ENCODE data around the gene COPS3.

COPS3 gene

GRCh38 chr17:17237026-17237799 is 43.8 kb downstream of the COPS3 start, which contains the start of gene FLCN:
Gene FLCN, minus strand, starts transcription at chr17:17237168. Its CDS starts 9,031 bp downstream, at chr17:17228137.
- peak; percentile 87 for DNase-seq

- no peak for DNase-seq
These were observed 44.6 kb downstream of the COPS3 start for GRCh38 chr17:17236295-17237025.

DNA sequence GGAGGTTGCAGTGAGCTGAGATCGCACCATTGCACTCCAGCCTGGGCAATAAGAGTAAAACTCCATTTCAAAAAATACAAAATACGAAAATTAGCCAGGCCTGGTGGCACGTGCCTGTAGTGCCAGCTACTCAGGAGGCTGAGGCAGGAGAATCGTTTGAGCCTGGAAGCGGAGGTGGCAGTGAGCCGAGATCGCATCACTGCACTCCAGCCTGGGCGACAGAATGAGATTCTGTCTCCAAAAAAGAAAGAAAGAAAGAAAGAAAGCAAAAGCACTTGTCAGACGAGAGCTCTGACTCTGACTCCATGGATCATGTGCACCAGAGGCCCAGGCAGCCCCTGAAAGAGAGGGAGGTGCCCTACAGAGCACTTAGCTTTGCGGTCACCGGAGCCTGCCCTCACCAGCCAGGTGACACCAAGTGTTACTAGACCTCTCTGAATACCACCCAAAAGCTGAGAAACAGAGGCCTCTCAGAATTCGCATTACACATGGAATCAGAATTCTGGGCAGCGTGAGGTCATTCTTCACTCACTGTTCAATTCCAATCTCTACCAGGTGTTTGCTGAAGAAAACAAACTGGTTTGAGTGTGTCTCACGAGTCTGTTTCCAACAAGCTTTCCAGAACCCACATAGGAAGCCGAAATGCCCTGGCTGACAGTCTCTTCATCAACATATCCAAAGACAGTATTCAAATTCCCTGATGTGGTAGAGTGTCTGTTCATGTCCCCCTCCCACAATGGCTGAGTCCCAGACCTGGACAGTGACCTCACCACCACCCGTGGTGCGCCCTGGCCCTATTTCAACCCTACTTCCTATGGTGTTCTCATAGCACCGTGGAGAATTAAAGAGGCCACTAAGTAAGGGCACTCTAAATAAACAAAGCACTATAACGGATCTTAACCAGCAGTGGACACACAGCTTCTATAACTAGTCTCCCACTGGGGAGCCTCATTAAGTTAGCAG is 45.6 kb downstream of the COPS3 start:
- DNase-seq: no peak

DNA sequence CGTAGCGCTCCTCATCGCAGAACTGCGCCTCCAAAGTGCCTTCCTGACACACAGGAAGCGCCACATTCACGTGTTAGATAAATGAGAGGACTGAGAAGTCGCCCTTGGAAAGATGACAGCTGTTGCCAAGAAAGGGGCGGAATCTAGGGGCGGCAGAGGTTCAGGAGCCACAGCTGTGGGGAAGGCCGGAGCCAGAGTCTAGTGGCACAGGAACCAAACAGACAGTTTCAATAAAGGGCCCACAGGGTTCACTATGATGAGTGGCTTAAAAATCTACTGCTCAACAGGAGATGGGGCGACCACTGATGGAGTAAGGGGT is 48.8 kb downstream of the COPS3 start:
- no peak for DNase-seq

DNA sequence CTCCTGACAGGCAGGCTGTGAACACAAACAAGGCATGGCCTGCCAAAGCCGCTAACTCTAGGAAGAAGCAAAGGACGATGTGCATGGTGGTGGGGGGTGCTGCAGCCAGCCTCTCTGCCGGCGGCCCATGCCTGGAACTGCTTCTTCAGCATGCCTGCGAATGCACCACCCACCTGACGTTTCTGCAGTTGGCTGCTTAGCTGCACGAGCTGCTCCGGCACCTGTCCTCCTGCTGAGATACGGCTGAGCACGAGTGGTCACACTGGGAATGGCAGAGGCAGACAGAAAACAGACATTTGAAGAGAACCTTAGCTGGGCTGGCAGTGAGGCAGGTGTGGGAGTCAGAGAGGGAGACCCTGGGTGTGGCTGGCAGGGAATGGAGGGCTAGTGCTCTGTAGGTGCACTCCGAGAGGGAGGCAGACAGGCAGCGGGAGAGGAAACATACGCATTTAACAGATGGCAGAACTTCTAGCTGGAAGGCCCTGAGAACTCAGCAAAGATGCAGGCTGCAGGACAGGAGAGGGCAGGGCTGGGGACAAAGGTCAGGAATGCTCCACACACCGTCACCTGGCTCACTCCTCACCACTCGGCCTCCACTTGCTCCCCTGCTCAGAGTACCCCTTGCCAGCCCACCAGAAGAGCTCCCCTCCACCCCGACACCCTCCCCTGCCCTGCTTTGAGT is 49.3 kb downstream of the COPS3 start:
- no peak for DNase-seq

- DNase-seq: no peak
These were observed 51.3 kb downstream of the COPS3 start for GRCh38 chr17:17229416-17230384.

DNA sequence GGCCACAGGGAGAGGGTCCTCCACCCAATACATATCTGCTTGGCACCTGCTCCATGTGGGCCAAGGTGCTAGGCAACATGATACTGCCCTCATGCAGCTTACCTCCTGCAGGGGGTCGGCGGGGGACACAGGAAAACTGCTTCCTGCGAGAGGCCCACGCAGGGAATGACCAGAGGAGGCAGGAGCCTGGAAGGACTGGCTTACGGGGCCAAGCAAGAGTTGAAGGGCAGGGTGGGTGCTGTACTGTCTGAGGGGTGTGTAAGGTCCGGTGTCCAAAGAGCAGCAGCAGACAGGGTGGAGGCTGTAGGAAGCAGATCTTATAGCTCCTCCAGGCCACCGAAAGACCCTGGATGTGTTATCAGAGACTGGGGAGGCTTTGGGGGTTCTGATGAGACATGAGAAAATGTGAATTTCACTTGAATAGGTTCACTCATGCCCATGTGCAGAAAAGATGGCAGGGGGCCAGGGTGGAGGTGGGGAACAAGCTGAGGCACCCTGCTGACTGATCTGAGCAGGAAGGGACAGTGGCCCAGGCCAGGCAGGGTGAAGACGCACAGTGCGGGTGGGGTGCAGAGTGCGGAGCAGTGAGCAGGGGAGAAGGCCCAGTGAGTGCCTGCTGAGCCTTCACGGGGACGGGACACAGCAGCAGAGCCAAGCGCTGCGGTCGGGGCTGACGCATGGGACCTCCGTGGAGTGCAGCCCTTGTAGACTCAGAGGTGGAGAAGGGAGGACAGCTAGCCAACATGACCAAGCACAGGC is 52.3 kb downstream of the COPS3 start:
- DNase-seq: no peak

DNA sequence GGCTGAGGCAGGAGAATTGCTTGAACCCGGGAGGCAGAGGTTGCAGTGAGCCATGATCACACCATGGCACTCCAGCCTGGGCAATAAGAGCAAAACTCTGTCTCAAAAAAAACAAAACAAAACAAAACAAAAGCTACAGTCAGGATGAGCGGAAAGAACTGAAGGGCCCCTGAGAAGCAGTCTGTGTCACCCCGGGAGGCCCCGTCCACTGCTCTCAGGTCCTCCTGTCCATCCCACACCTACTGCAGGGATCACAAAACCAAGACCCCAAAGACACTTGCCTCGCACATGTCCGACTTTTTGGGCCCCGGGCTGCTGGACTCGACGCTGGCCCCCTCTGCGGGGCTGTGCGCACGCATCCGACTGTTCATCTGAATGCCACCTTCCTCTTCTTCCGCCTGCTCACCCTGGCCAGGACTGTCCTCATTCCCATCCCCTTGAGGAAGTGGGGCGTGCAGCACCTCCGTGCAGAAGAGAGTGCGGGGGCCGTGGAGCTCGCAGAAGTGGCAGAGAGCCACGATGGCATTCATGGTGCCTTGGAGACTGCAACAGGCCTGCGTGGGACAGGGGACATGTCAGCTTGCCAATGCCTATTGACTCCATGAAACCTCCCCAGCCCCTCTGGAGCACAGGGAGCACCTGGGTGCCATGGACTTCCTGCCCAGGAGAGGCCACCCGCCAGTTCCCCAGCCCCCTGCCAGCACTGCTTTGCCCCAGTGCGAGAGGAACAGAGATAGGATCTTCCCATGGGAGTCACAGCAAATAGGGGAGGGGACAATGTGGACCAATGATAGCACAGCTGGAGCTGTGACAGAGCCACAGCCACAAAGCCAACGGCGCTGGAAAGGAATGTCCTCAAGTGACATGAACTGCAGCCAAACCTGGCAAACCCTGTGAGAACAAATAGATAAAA is 53.2 kb downstream of the COPS3 start:
- no peak for DNase-seq

GRCh38 chr17:17226451-17227265 is 54.4 kb downstream of the COPS3 start:
- DNase-seq: no peak

DNA sequence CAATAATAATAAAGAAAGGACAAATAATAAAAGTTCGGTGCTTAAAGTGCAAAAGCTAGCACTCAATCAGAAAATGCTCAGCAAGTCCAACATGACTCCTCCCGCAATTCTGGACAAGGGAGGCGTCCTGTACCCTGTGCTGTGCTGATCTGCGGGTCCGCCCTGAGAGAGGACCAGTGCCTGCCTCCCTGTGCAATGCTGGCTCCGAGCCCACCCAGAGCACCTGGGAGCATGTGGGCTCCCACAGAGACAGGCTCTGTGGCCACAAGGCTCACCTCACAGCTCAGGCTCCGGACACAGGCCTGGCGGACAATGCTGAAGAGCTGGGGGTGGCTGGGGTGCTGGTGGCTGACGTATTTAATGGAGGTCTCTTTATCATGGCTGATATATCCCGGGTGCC is 55.1 kb downstream of the COPS3 start:
- DNase-seq: no peak

DNA sequence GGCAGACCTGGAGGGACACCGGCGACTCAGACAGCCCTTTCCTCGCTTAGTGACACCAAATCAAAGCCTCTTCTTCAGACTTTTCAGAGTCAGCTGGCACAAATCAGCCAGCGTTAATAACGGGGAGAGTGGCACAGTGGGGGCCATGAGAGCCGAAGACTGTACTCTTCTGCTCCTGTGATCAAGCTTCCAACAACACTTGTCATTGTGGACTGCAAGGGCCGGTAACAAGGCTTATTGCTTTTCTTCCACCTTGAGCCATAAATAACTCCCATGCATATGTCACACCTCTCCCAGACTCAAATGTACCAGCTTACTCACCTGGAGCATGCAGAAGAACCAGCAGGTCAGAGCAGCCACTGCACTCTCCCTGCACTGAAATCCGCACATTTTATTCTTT is 56.9 kb downstream of the COPS3 start:
- DNase-seq: no peak

DNA sequence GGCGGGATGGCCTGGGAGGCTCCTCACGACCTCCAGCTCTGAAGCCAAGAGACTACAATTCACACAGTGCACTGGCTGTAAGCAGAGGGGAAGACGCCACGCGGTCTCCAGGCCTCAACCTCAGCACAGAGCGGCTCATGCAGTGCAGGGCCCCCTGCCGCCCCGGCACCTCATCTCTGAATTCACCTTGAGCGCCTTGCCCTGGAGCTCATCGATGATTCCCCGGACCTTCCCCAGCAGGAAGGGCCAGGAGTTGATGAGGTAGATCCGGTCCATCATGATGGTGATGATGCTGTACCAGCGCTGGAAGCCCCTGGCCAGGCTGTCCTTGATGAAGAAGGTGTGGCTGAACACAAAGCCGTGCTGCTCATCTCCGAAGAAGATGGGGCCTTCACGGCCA is 57.3 kb downstream of the COPS3 start:
- DNase-seq: no peak

DNA sequence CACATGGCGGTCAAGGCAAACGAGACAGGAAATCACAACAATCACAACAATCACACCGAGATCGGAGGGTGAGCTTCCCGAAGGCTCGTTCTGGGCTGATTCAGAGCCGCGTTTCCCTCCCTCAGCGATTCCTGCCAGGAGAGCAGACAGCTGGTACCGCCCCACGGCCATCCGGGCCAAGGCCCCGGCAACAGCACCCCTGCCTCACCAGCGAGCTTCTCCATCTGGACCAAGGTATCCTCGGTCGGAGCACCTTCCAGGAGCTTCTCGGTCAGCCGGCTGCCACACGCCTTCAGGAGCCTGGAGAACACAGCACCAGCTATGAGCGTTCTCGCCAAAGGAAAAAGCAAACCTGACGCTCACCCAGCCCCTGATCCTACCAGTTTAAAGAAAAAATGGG is 59.7 kb downstream of the COPS3 start:
- no peak for DNase-seq

DNA sequence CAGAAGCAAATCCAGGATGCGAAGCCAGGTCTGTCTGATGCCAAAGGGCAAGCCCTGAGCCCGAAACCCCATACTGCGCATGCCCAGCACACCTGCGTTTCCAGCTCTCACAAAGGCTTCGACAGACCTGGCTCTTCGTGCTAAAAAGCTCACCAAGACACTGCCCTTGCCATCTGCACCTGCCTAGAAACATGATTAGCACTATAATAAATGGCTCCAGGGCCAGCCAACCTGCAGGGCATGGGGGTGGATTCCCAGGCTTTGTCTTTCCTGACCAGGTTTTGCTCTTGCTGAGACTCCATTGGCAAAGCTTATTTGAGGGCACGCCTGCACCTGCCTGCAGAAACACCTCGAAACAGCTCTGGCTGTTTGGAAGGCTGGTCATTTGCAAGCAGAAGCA is 60.5 kb downstream of the COPS3 start:
- DNase-seq: no peak

- no peak for DNase-seq
These were observed 63.1 kb downstream of the COPS3 start for GRCh38 chr17:17217995-17218394.

GRCh38 chr17:17216776-17217175 is 64.3 kb downstream of the COPS3 start:
- DNase-seq: no peak

DNA sequence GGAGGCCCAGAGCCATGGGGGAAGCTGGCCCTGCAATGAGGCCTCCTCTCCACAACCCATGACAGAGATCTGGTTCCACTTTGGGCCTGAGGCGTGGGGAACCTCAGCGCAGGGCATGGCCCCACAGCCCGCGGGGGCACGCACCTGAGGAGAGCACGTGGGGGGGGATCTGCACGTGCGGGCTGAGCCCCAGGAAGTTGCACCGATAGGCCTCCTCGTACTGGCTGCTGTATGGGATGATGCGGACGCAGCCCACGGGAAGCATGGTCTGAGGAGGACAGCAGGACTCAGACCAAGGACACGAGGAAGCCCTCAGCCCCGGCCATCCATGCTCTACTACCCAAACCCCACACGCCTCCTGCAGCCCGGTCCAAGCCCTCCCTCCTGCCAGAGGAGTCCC is 64.8 kb downstream of the COPS3 start:
- DNase-seq: no peak

- no peak for DNase-seq
These were observed 65.5 kb downstream of the COPS3 start for GRCh38 chr17:17215575-17215974.
